ENCODE measurements around the gene MOB2.
A peak's percentile ranks its signal among the peaks of the same experiment; 100 is the strongest.

Gene MOB2

DNA sequence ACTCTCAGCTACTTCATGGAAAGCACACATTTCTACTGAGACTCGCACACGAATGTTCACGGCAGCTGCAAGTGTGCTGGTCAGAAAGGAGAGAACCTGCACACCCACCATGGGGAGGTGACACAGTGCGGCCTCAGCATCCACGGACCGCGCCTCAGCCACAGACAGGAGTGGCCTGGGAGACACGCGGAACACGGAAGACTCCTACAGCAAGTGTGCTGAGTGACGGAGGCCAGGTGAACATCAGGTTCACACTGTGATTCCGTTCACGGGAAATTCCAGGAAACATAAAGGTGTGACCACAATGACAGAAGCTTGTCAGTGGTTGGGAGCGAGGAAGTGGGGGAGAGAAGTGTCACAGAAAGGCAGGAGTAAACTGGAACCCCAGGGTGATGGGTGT is 13.3 kb upstream of the MOB2 start:
- no peak overlapping the region for H3K4me3 ChIP-seq (ENCODE audit: low read depth, low read length)
- no peak for DNase-seq (ENCODE audit: low read depth)
- TF ChIP-seq, protein P1, sequence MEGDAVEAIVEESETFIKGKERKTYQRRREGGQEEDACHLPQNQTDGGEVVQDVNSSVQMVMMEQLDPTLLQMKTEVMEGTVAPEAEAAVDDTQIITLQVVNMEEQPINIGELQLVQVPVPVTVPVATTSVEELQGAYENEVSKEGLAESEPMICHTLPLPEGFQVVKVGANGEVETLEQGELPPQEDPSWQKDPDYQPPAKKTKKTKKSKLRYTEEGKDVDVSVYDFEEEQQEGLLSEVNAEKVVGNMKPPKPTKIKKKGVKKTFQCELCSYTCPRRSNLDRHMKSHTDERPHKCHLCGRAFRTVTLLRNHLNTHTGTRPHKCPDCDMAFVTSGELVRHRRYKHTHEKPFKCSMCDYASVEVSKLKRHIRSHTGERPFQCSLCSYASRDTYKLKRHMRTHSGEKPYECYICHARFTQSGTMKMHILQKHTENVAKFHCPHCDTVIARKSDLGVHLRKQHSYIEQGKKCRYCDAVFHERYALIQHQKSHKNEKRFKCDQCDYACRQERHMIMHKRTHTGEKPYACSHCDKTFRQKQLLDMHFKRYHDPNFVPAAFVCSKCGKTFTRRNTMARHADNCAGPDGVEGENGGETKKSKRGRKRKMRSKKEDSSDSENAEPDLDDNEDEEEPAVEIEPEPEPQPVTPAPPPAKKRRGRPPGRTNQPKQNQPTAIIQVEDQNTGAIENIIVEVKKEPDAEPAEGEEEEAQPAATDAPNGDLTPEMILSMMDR (IDR thresholded peaks at IDR 0.05; ENCODE audit: control insufficient read depth, extremely low read depth, insufficient read depth), result no peak

DNA sequence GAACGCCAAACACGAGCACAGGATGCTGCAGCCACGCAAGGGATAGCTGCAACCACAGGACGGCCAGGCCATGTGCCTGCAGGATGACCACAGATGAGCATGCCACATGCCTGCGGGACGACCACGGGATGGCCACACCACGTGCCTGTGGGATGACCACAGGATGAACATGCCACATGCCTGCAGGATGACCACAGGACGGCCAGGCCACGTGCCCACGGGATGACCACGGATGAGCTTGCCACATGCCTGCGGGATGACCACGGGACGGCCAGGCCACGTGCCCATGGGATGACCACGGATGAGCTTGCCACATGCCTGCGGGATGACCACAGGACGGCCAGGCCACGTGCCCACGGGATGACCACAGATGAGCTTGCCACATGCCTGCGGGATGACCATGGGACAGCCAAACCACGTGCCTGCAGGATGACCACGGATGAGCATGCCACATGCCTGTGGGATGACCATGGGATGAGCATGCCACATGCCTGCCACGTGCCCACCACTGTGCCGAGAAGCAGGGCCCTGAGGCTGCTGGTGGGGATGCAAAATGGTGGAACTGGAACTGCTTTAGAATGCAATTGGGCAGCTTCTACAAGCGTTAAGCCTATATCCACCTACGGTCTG is 12.8 kb upstream of the MOB2 start:
- DNase-seq (ENCODE audit: low read depth), result no peak
- TF ChIP-seq, protein P1 (IDR thresholded peaks at IDR 0.05; ENCODE audit: control insufficient read depth, extremely low read depth, insufficient read depth), result no peak
- H3K4me3 ChIP-seq (ENCODE audit: low read depth, low read length), result no peak overlapping the region

DNA sequence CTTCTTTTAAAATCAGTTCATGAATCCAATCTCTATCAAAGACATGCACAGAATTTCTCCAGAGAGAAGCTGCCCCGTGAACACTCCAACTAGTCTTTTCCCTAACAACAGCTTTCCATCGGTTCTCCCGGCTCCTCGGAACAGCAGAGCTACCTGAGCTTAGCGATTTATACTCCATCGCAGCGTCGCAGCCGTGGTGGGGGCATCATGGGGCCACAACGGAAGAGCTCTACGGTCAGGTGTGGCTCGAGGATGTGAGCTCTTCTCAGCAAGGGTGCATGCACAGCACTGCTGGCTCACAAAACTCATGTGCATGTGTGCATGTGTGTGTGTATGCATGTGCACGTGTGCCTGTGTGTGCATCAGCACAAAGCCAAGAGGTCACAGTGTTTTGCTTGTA is 11.7 kb upstream of the MOB2 start:
- no peak for DNase-seq (ENCODE audit: low read depth)
- TF ChIP-seq, protein P1 (IDR thresholded peaks at IDR 0.05; ENCODE audit: control insufficient read depth, extremely low read depth, insufficient read depth), result no peak
- H3K4me3 ChIP-seq (ENCODE audit: low read depth, low read length), result no peak overlapping the region

DNA sequence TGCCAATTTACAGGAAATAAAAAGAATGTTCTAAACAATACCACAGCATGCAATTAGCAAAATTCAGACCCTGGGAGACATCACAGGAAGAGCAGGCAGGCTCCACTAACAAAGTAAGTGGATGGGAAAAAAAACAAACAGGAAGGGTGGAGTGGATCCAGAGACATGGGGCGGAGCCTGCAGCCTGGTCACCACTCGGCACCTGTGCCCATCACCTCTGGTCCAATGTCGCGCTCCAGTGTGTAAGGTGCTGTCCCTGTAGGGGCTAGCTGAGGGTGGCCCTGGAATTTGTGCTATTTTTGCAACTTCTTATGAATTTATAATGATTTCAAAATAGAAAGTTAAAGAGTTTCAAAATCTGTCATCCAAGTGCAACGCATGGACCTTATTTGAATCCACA is 11.0 kb upstream of the MOB2 start:
- TF ChIP-seq, protein P1 (IDR thresholded peaks at IDR 0.05; ENCODE audit: control insufficient read depth, extremely low read depth, insufficient read depth), result no peak
- no peak overlapping the region for H3K4me3 ChIP-seq (ENCODE audit: low read depth, low read length)
- no peak for DNase-seq (ENCODE audit: low read depth)

DNA sequence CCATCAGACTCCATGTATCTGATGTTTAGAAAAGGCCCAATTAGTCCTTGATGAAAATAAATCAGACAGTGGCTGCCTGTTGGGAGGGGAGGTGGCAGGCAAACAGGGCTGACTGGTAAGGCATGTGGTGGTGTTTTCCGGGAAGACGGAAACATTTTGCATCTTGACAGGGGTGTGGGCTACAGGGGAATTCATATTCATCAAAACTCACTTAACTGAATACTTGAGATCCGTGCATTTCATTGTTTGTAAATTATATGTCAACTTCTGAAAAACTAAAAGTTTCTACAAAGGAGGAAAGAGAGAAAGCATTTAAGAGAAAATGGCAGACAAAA is 10.1 kb upstream of the MOB2 start:
- no peak for DNase-seq (ENCODE audit: low read depth)
- no peak overlapping the region for H3K4me3 ChIP-seq (ENCODE audit: low read depth, low read length)
- TF ChIP-seq, protein P1 (IDR thresholded peaks at IDR 0.05; ENCODE audit: control insufficient read depth, extremely low read depth, insufficient read depth), result no peak

DNA sequence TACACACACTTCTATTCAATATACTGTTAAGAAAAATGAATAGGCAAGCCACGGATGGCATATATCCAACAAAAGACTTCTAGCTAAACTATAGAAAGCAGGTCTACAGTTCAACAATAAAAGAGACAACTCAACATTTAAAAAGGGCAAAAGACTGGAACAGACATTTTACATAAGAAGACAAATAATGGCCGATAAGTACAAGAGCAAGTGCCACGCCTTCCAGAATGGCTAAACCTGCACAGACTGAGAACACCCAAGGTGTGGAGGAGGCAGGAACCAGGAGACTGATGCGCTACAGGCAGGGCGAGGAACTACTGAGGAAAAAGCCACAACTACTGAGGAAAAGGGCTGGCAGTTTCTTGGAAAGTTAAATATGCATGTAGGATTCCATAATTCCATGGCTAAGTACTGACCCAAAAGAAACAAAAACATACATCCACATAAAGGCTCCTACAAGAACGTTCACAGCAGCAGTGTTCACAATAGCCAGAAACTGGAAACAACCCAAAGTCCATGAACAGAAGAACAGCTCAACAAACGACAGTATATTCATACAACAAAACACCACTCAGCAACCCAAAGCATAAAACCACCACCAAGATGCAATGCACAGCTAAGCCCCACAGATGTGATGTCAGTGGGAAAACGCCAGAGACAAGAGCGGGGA is 9.6 kb upstream of the MOB2 start:
- TF ChIP-seq, protein P1 (IDR thresholded peaks at IDR 0.05; ENCODE audit: control insufficient read depth, extremely low read depth, insufficient read depth), result no peak
- H3K4me3 ChIP-seq (ENCODE audit: low read depth, low read length), result no peak overlapping the region
- no peak for DNase-seq (ENCODE audit: low read depth)

DNA sequence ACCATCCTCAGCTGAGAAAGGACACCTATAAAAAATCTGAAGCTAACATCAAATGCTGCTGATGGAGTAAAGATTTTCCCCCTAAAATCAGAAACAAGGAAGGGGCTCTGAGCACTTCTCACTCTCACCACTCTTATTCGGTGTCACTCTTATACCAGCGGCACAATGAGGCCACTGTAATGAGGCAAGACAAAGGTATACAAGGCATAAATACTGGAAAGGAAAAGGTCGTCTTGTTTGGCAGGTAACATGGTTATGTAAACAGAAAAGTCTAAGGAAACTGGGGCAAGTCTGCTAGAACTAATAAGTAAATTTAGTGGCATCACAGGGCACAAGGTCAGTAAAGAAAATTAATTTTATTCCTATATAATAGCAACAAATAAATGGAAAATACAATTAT is 8.1 kb upstream of the MOB2 start:
- peak; percentile 62 for DNase-seq (ENCODE audit: low read depth)
- H3K4me3 ChIP-seq (ENCODE audit: low read depth, low read length), result no peak overlapping the region
- TF ChIP-seq, protein P1 (IDR thresholded peaks at IDR 0.05; ENCODE audit: control insufficient read depth, extremely low read depth, insufficient read depth), result no peak
